22Rv1 (cell line): ENCODE data around the gene NME1.

Source experiments
- H3K27ac ChIP-seq: fragments of 450-650 bp; 2 replicates; pipeline ENCODE4 v1.5.1; 2017
- CTCF ChIP-seq: fragments of 450-650 bp; IDR thresholded peaks from 2 replicates; pipeline ENCODE4 v1.5.1; 2017; ENCODE audit warnings: mild to moderate bottlenecking
- ZFX ChIP-seq: fragments of 450-650 bp; IDR thresholded peaks from 2 replicates; pipeline ENCODE4 v1.6.1; 2017; ENCODE audit warnings: antibody characterized with exemption, borderline replicate concordance

Gene NME1

GRCh38 chr17:51200846-51201245 is 47.5 kb downstream of the NME1 start:
- TF ChIP-seq ZFX (no peak), CTCF (no peak)
- H3K27ac ChIP-seq = no peak overlapping the region

- no peak overlapping the region for H3K27ac ChIP-seq
- TF ChIP-seq ZFX (no peak), CTCF (no peak)
Observed at GRCh38 chr17:51203838-51204237, 50.5 kb downstream of the NME1 start.
